DND-41 (cell line): ENCODE data around the gene CERKL.

Experiments used
- ATAC-seq: fragments of 200-7000 bp; cut with Tn5 transposase; 3 replicates; pipeline ENCODE4 v1.9.1; 2021; ENCODE audit warnings: low read depth; ENCODE audit not compliant: insufficient read depth
- DNase-seq: peaks from one replicate; pipeline ENCODE4 v3.0.0-alpha.2; 2020
- H2AFZ ChIP-seq: 2 replicates; pipeline ENCODE4 v1.6.0; 2012; ENCODE audit warnings: low read depth, low read length
- H3K27ac ChIP-seq: 2 replicates; pipeline ENCODE4 v1.5.1; 2012; ENCODE audit warnings: low read length, inconsistent platforms
- H3K27me3 ChIP-seq: fragments of 200-600 bp; sonication (generic); 2 replicates; pipeline ENCODE4 v1.6.0; 2012; ENCODE audit warnings: low read length, mild to moderate bottlenecking, inconsistent platforms; ENCODE audit not compliant: insufficient read depth, poor library complexity
- H3K36me3 ChIP-seq: 2 replicates; pipeline ENCODE4 v1.5.1; 2012; ENCODE audit warnings: low read length, inconsistent platforms; ENCODE audit not compliant: insufficient read depth
- H3K4me1 ChIP-seq: 2 replicates; pipeline ENCODE4 v1.5.1; 2012; ENCODE audit warnings: mild to moderate bottlenecking, low read length; ENCODE audit not compliant: insufficient read depth
- H3K4me2 ChIP-seq: 2 replicates; pipeline ENCODE4 v1.6.0; 2012; ENCODE audit warnings: mild to moderate bottlenecking, moderate library complexity, low read length, inconsistent platforms; ENCODE audit not compliant: insufficient read depth
- H3K4me3 ChIP-seq, 2 experiments: fragments of 200-600 bp in 1 of 2; shearing (Covaris generic) in 1 of 2; 2 replicates each; pipeline ENCODE4 v1.5.1; 2012 to 2016; ENCODE audit warnings: inconsistent platforms in 2 of 2, low read length in 2 of 2, mild to moderate bottlenecking in 2 of 2, low read depth in 1 of 2, moderate library complexity in 1 of 2
- H3K79me2 ChIP-seq: 2 replicates; pipeline ENCODE4 v1.6.0; 2012; ENCODE audit warnings: low read length, inconsistent platforms; ENCODE audit not compliant: insufficient read depth
- H3K9ac ChIP-seq: 2 replicates; pipeline ENCODE4 v1.6.0; 2012; ENCODE audit warnings: low read depth, mild to moderate bottlenecking, inconsistent platforms, low read length, moderate library complexity
- H3K9me3 ChIP-seq: 2 replicates; pipeline ENCODE4 v1.5.1; 2012; ENCODE audit warnings: low read length, moderate library complexity, mild to moderate bottlenecking, inconsistent platforms; ENCODE audit not compliant: insufficient read depth, severe bottlenecking
- H4K20me1 ChIP-seq: 2 replicates; pipeline ENCODE4 v1.6.0; 2012; ENCODE audit warnings: low read length; ENCODE audit not compliant: insufficient read depth
- CTCF ChIP-seq: IDR thresholded peaks from 2 replicates; pipeline ENCODE4 v1.5.1; 2012; ENCODE audit warnings: borderline replicate concordance, low read length, moderate library complexity, mild to moderate bottlenecking; ENCODE audit not compliant: poor library complexity, severe bottlenecking; ENCODE audit errors: extremely low read depth
- EZH2 ChIP-seq: IDR thresholded peaks from 3 replicates; pipeline ENCODE4 v1.6.1; 2012; ENCODE audit warnings: borderline replicate concordance, low read depth, mild to moderate bottlenecking, moderate library complexity, low read length, inconsistent platforms; ENCODE audit not compliant: severe bottlenecking

The CERKL gene

GRCh38 chr2:181553244-181553643 is 103.7 kb downstream of the CERKL start:
- Histone ChIP-seq H3K27me3 (no peaks in the 10 kb centered on the region), H3K36me3 (no peaks in the 10 kb centered on the region), H4K20me1 (no peaks in the 10 kb centered on the region), H3K4me1 (no peaks in the 10 kb centered on the region), H3K79me2 (no peaks in the 10 kb centered on the region), H3K9me3 (no peaks in the 10 kb centered on the region), H3K27ac (no peak overlapping the region), H3K4me3 (no peak overlapping the region), H3K4me2 (no peak overlapping the region), H3K9ac (no peak overlapping the region), H2AFZ (no peak overlapping the region)
- DNase-seq: no peak
- ATAC-seq: no peak
- TF ChIP-seq CTCF (no peak), EZH2 (no peak)

GRCh38 chr2:181552808-181553207 is 104.1 kb downstream of the CERKL start:
- H3K4me1 ChIP-seq: no peaks in the 10 kb centered on the region
- no peaks in the 10 kb centered on the region for H3K27me3 ChIP-seq
- H4K20me1 ChIP-seq: no peaks in the 10 kb centered on the region
- TF ChIP-seq EZH2: no peak
- no peak for TF ChIP-seq CTCF
- H3K27ac ChIP-seq: no peak overlapping the region
- H3K36me3 ChIP-seq: no peaks in the 10 kb centered on the region
- no peak overlapping the region for H2AFZ ChIP-seq
- no peak overlapping the region for H3K4me3 ChIP-seq
- no peak overlapping the region for H3K9ac ChIP-seq
- DNase-seq (no peak), ATAC-seq (no peak)
- no peaks in the 10 kb centered on the region for H3K79me2 ChIP-seq
- no peaks in the 10 kb centered on the region for H3K9me3 ChIP-seq
- no peak overlapping the region for H3K4me2 ChIP-seq

- Histone ChIP-seq H3K79me2 (no peaks in the 10 kb centered on the region), H3K27ac (no peak overlapping the region), H3K36me3 (no peaks in the 10 kb centered on the region; the same call in 1 of the 2 replicates), H4K20me1 (no peaks in the 10 kb centered on the region), H3K27me3 (no peaks in the 10 kb centered on the region), H3K4me2 (no peak overlapping the region), H3K4me1 (no peaks in the 10 kb centered on the region), H3K9ac (no peak overlapping the region), H2AFZ (no peak overlapping the region), H3K4me3 (no peak overlapping the region), H3K9me3 (no peaks in the 10 kb centered on the region)
- ATAC-seq: no peak
- no peak for DNase-seq
- TF ChIP-seq EZH2 (no peak), CTCF (no peak)
These were observed 110.8 kb downstream of the CERKL start for GRCh38 chr2:181546086-181546485.

GRCh38 chr2:181542170-181542569 is 114.7 kb downstream of the CERKL start:
- TF ChIP-seq CTCF (no peak), EZH2 (no peak)
- no peak overlapping the region for H3K9ac ChIP-seq
- no peak overlapping the region for H3K27ac ChIP-seq
- no peaks in the 10 kb centered on the region for H3K4me1 ChIP-seq
- no peak overlapping the region for H3K4me3 ChIP-seq
- H2AFZ ChIP-seq: no peak overlapping the region
- H3K36me3 ChIP-seq: peaks cover 37% of the 10 kb centered on the region
- H4K20me1 ChIP-seq: no peaks in the 10 kb centered on the region; the same call in 1 of the 2 replicates
- no peaks in the 10 kb centered on the region for H3K27me3 ChIP-seq
- no peaks in the 10 kb centered on the region for H3K9me3 ChIP-seq
- H3K79me2 ChIP-seq: no peaks in the 10 kb centered on the region
- ATAC-seq (peak; percentile 23; the same call in 1 of the 3 replicates), DNase-seq (no peak)
- no peak overlapping the region for H3K4me2 ChIP-seq
